Testis (tissue), 3 donors: ENCODE measurements around the gene RPL11. TPM values are rescaled to one million over a fixed set of nuclear protein-coding genes. Genes with fewer than 3 reads are reported as not detected.

Source experiments
- DNase-seq: peaks from one replicate; pipeline ENCODE4 v3.0.0-alpha.2; 2019
- H3K27ac ChIP-seq, 2 donors: fragments of 200-600 bp; sonication (generic); one replicate each; pipeline ENCODE4 v1.5.1; 2019
- H3K27me3 ChIP-seq: fragments of 200-600 bp; sonication (generic); one replicate; pipeline ENCODE4 v1.5.1; 2019
- H3K36me3 ChIP-seq: fragments of 200-600 bp; sonication (generic); one replicate; pipeline ENCODE4 v1.5.1; 2017; ENCODE audit warnings: low read depth; ENCODE audit errors: missing control alignments
- H3K4me1 ChIP-seq: fragments of 200-600 bp; sonication (generic); one replicate; pipeline ENCODE4 v1.5.1; 2019
- H3K4me3 ChIP-seq, 2 donors: fragments of 200-600 bp; sonication (generic); one replicate each; pipeline ENCODE4 v1.5.1; 2017 to 2019
- H3K9me3 ChIP-seq: fragments of 200-600 bp; sonication (generic); one replicate; pipeline ENCODE4 v1.5.1; 2017
- CTCF ChIP-seq, 3 experiments: fragments of 450-650 bp in 2 of 3; fragments of 200-600 bp in 1 of 3; sonication (generic) in 1 of 3; IDR thresholded peaks; one replicate each; pipeline ENCODE4 v1.5.1; 2016 to 2019; ENCODE audit warnings: antibody characterized with exemption in 3 of 3, mild to moderate bottlenecking in 2 of 3, moderate library complexity in 1 of 3
- POLR2A ChIP-seq: fragments of 450-650 bp; IDR thresholded peaks from one replicate; pipeline ENCODE4 v1.6.1; 2017; ENCODE audit warnings: antibody characterized with exemption, mild to moderate bottlenecking, moderate library complexity
- WGBS, 2 donors: methylation state at CpG; one replicate each; pipeline ENCODE4 v1.1.5; 2018; 5-methylcytosine and 5-hydroxymethylcytosine counted together
- intact Hi-C: fragments of 100-400 bp; cut with DNase I; formaldehyde crosslinking; loops from one replicate; pipeline ENCODE4 v1.15.1; 2023; ENCODE audit warnings: low total_unique reads
- polyA plus RNA-seq: library from polyadenylated mRNA; stranded (reverse); fragments of 350-450 nt; fragmentation: Illumina TruSeq; extraction: RNeasy Lipid Tissue Mini Kit (QIAGEN cat#74804); gene quantifications from one replicate; pipeline ENCODE4 v1.2.3, GENCODE V29; 2014; ENCODE audit warnings: low read depth, low replicate concordance; ENCODE audit not compliant: insufficient read depth
- total RNA-seq, 2 donors: library from RNA; depleted of rRNA; stranded (reverse); fragments of >200 nt; gene quantifications; one replicate each; pipeline ENCODE4 v1.2.3, GENCODE V29; 2016

RPL11 gene
- total and polyA plus RNA-seq, 3 donors from 2014 or later: 308 to 1,029 (median 532) TPM

GRCh38 chr1:23651069-23651808 lies 40.4 kb upstream of the RPL11 start:
- Histone ChIP-seq H3K4me1 (no peaks in the 10 kb centered on the region), H3K4me3 (no peak overlapping the region), H3K27me3 (no peaks in the 10 kb centered on the region), H3K36me3 (no peaks in the 10 kb centered on the region), H3K9me3 (no peaks in the 10 kb centered on the region), H3K27ac (no peak overlapping the region)
- 78 to 79% methylated on average over 6 to 7 of the region's 7 CpGs for WGBS, 2 donors
- TF ChIP-seq CTCF (IDR thresholded peaks at IDR 0.05) (no peak), POLR2A (no peak)
- no peak for DNase-seq
- intact Hi-C loops: no loop called here

- Histone ChIP-seq H3K4me3 (no peak overlapping the region), H3K36me3 (no peaks in the 10 kb centered on the region), H3K4me1 (no peaks in the 10 kb centered on the region), H3K27me3 (no peaks in the 10 kb centered on the region), H3K27ac (no peak overlapping the region), H3K9me3 (no peaks in the 10 kb centered on the region)
- WGBS, 2 donors: 51 to 56% methylated on average over 7 of the region's 7 CpGs
- intact Hi-C loops: no loop called here
- DNase-seq: peak; percentile 50
- TF ChIP-seq POLR2A (no peak), CTCF (IDR thresholded peaks at IDR 0.05) (peak in 2 of 3 experiments; percentile 48 to 76)
Observed at GRCh38 chr1:23657659-23658275, 33.8 kb upstream of the RPL11 start.

GRCh38 chr1:23660671-23661070 lies 30.9 kb upstream of the RPL11 start:
- Histone ChIP-seq H3K27ac (no peak overlapping the region), H3K27me3 (no peaks in the 10 kb centered on the region), H3K9me3 (no peaks in the 10 kb centered on the region), H3K36me3 (no peaks in the 10 kb centered on the region), H3K4me1 (no peaks in the 10 kb centered on the region), H3K4me3 (no peak overlapping the region)
- intact Hi-C loops: no loop called here
- no peak for DNase-seq
- TF ChIP-seq CTCF (IDR thresholded peaks at IDR 0.05): no peak
- TF ChIP-seq POLR2A: no peak
- WGBS, 2 donors: 83 to 85% methylated on average over 9 of the region's 9 CpGs

GRCh38 chr1:23661887-23662286 lies 29.7 kb upstream of the RPL11 start:
- no peaks in the 10 kb centered on the region for H3K27me3 ChIP-seq
- no peaks in the 10 kb centered on the region for H3K4me1 ChIP-seq
- H3K27ac ChIP-seq: no peak overlapping the region
- H3K9me3 ChIP-seq: no peaks in the 10 kb centered on the region
- intact Hi-C loops: no loop called here
- H3K36me3 ChIP-seq: no peaks in the 10 kb centered on the region
- H3K4me3 ChIP-seq: no peak overlapping the region
- WGBS, 2 donors: 70 to 90% methylated on average over 4 of the region's 4 CpGs
- TF ChIP-seq POLR2A (no peak), CTCF (IDR thresholded peaks at IDR 0.05) (no peak)
- no peak for DNase-seq
